NCI-H82 treated with DMSO at 0.1 percent for 48 hours (cell line): ENCODE data around the gene PIPOX.

Experiments
- DNase-seq: peaks from one replicate; lab custom pipeline; 2025; ENCODE audit not compliant: unreplicated experiment; lab: John Stamatoyannopoulos, UW

PIPOX gene

GRCh38 chr17:29046473-29046839 is 3.5 kb downstream of the PIPOX start:
- no peak for DNase-seq

GRCh38 chr17:29048440-29049368 is 5.8 kb downstream of the PIPOX start:
- DNase-seq, result peak; percentile 97

- no peak for DNase-seq
These were observed 6.7 kb downstream of the PIPOX start for GRCh38 chr17:29049541-29050145.

DNA sequence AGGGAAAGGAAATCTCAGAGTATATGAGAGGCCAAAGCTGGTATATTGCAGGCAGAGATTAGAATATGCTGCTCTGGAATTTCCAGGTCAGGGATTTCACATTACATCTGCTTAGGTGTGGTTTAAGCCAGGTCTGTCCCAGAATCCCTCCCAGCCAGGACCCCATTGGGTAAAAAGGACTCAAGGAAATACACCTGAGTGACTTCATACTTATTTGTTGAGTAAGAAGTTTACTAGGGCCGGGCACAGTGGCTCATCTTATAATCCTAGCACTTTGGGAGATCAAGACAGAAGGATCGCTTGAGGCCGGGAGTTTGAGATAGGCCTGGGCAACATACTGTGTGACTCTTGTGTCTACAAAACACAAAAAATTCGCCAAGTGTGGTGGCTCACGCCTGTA is 7.2 kb downstream of the PIPOX start:
- DNase-seq, result peak; percentile 29

- DNase-seq, result peak; percentile 95
These were observed 8.3 kb downstream of the PIPOX start for GRCh38 chr17:29051194-29051593.

DNA sequence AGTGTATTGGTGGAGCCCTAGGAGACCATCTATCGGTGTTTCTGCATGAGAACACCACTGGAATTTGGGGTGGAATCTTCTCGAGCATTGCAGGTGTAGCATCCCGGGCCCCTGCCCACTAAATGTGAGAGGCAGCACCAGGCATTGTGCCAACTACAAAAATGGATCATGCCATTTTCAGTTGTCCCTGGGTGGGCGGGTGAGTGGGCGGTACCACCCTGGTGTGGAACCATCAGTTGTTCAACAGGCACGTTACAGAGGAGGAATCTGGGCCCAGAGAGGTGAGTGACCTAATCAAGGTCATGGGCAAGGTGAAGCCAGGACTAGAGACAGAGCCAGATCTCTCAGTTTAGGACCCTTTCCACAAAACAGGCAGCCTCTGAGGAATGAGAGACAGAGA is 8.8 kb downstream of the PIPOX start:
- DNase-seq, result no peak

DNA sequence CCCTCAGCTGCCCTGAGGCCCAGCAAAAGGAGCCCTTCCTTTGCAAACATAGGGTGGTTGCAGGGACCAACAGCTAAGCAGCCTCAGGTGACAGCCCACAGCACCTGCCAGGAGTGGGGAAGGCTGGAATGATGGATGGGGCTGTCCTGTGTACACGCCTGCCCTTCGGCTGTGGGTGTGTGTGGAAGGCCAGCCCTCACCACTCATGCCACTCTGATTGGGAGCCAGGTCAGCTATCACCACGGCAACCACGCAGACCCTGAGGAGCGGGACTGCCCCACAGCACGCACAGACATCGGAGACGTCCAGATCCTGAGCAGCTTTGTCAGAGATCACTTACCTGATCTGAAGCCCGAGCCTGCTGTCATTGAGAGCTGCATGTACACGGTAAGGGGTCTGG is 11.9 kb downstream of the PIPOX start:
- DNase-seq, result no peak

GRCh38 chr17:29057361-29057760 is 14.4 kb downstream of the PIPOX start:
- no peak for DNase-seq

DNA sequence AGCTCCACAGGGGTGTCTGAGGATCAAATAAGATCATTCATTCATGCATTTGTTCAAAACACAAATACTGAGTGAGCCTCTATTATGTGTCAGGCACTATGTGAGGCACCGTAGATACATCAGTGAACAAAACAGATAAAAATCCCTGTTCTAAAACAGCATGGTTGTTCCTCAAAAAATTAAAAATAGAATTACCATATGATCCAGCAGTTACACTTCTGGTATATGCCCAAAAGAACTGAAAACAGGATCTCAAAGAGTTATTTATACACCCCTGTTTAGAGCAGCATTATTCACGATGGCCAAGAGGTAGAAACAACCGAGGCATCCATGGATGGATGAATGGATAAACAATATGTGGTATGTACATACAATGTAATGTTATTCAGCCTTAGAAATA is 15.4 kb downstream of the PIPOX start:
- no peak for DNase-seq

- DNase-seq, result no peak
These were observed 16.3 kb downstream of the PIPOX start for GRCh38 chr17:29059281-29059680.

- DNase-seq, result no peak
These were observed 17.5 kb downstream of the PIPOX start for GRCh38 chr17:29060475-29060874.

DNA sequence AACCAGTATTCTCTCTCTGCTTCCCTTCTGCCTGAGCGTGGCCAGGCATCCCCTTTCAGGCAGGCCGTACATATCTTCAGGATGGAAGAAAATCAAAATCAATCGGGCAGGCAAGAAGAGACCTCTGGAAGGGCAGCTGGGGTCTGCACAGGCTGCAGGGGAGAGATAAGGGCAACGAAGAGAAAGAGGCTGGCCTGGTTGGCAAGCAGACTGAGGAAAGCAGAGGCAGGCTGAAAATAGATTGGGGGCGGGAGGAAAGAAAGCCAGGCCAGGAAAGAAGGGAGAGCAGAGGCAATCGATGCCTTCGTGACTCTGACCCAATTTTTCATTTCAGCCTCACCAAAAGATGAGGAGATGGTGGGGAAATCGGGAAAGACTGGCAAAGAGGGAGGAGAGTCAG is 18.1 kb downstream of the PIPOX start:
- DNase-seq, result no peak

GRCh38 chr17:29062215-29062614 is 19.3 kb downstream of the PIPOX start:
- no peak for DNase-seq

DNA sequence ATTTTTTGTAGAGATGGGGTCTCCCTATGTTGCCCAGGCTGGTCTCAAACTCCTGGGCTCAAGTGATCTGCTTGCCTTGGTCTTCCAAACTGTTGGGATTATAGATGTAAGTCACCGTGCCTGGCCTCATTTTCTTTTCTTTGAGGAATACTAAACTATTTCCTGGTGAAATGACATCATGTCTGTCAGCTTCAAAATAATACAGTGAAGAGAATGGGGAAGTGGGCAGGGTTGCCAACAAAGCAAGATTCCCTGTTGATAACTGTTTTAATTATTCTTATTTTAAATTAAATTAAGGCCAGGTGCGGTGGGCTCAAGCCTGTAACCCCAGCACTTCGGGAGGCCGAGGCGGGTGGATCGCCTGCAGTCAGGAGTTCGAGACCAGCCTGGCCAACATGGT is 21.1 kb downstream of the PIPOX start:
- DNase-seq, result no peak

DNA sequence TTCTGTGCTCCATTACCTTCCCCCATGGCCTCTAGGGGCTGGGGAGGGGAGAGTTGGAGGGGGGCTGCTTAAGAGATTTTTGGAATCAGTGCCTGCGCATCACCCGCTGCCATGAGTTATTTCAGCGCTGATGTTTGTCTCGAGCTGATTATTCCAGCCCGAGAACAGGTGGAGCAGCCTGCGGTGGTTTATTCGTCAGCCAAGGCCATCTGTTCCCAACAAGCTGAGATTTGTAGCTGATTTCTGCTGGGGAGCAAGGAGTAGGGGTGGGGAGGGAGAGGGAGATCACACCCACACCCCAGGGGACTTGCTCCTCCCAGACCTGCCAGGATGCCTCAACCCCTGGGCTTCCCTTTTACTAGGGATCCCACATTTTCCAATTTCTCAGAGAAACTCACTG is 23.1 kb downstream of the PIPOX start:
- DNase-seq, result peak; percentile 95

- DNase-seq, result peak; percentile 99
These were observed 23.7 kb downstream of the PIPOX start for GRCh38 chr17:29066606-29067005.

GRCh38 chr17:29068818-29069217 is 25.9 kb downstream of the PIPOX start:
- DNase-seq, result no peak

DNA sequence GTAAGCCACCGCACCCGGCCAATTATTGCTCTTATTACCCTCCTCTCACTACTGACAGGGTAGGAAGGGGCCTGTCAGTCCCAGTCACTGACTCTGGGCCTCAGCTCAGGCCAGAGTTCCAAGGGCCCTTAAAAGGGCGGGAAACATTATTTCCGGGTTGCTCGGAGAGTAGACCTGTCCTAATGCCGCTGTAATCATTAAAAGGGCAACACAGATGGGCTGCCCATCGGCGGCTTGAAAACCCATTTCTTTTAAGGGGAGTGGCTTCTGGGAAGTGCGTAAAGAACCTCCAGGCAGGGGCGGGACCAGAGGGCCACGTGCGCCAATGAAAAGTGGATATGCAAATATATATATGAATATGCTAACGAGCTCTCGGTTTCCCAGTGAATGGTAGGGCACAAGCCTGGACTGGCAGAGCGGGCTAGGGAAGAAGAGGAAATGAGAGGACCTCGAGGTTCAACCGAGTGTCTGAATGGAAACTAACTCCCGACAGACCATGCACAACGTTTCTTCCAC is 26.6 kb downstream of the PIPOX start:
- peak; percentile 84 for DNase-seq

GRCh38 chr17:29070308-29070707 is 27.4 kb downstream of the PIPOX start:
- DNase-seq, result peak; percentile 89

- peak; percentile 97 for DNase-seq
These were observed 27.8 kb downstream of the PIPOX start for GRCh38 chr17:29070781-29071180.

- DNase-seq, result no peak
These were observed 28.4 kb downstream of the PIPOX start for GRCh38 chr17:29071303-29071702.

DNA sequence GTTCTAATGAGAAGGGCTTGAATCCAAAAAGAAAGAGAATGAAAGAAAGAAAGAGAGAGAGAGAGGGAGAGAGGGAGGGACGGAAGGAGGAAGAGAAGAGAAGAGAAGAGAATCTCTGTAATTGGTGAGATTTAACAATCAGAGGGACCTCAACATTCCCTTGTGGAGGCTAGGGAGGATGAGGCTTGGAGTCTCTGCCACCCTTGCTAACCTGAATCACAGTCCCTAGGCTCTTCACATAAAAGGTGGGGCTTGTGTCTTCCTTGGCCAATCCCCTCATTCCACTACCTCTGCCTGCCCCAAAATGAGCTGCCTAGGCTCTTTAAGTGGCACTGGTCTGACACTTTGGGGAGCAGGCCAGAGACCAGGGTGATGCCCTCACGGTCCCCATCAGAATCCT is 30.1 kb downstream of the PIPOX start:
- no peak for DNase-seq
